HCT116 (cell line): ENCODE results near the gene FLRT1. TPM values are rescaled to one million over a fixed set of nuclear protein-coding genes. Genes with fewer than 3 reads are reported as not detected.

Source experiments
- ATAC-seq: fragments of 200-7000 bp; cut with Tn5 transposase; 2 replicates; pipeline ENCODE4 v1.9.1; 2020; ENCODE audit warnings: mild to moderate bottlenecking, moderate library complexity
- BruUV-seq: library from RNA; stranded (reverse); fragments of 400-500 nt; replicated peaks from 2 replicates; lab custom pipeline; 2021; lab: Mats Ljungman, UMichigan
- CTCF ChIA-PET: fragments of 300-600 bp; sonication (Branson Sonifier 250); formaldehyde crosslinking; loops from one replicate; lab custom pipeline; 2021; ENCODE audit warnings: antibody characterized with exemption; lab: Charles Lee
- POLR2A ChIA-PET: fragments of 300-600, 350-600 bp; sonication (Branson Sonifier 250); formaldehyde crosslinking; loops from one replicate; lab custom pipeline; 2021; ENCODE audit warnings: antibody characterized with exemption; lab: Charles Lee
- RAD21 ChIA-PET, 2 experiments: fragments of 300-600 bp; sonication (Branson Sonifier 250); formaldehyde crosslinking; loops; one replicate each; lab custom pipeline; 2023; ENCODE audit warnings: low total read pairs in 2 of 2; ENCODE audit not compliant: uncharacterized antibody in 2 of 2, unreplicated experiment in 2 of 2, low non-redundant PET in 1 of 2; lab: Charles Lee
- DNase-seq: peaks from one replicate; pipeline ENCODE4 v3.0.0-alpha.2; 2010; ENCODE audit warnings: low read depth, low spot score
- H2AFZ ChIP-seq: fragments of 200-600 bp; shearing (Covaris generic), sonication (generic); 2 replicates; pipeline ENCODE4 v1.6.1; 2017; ENCODE audit warnings: low read depth, mixed run types, mixed read lengths, antibody characterized with exemption, low read length; ENCODE audit not compliant: poor library complexity, severe bottlenecking
- H3K27ac ChIP-seq: 2 replicates; pipeline ENCODE4 v1.5.1; 2012; ENCODE audit warnings: low read depth, low read length
- H3K27me3 ChIP-seq: fragments of 200-600 bp; sonication (generic); 2 replicates; pipeline ENCODE4 v1.6.1; 2016; ENCODE audit warnings: mixed run types, low read length, mixed read lengths; ENCODE audit not compliant: insufficient read depth
- H3K36me3 ChIP-seq, 2 experiments: fragments of 200-500 bp in 1 of 2; fragments of 200-600 bp in 1 of 2; sonication (Bioruptor generic) in 1 of 2; sonication (generic) in 1 of 2; 2 replicates each; pipeline versions ENCODE4 v1.5.1 to v1.6.1; 2014 to 2016; ENCODE audit warnings: low read length in 2 of 2, inconsistent platforms in 1 of 2, mixed read lengths in 1 of 2, mixed run types in 1 of 2; ENCODE audit not compliant: insufficient read depth in 2 of 2, control insufficient read depth in 1 of 2
- H3K4me1 ChIP-seq, 2 experiments: fragments of 200-600 bp in 1 of 2; sonication (generic) in 1 of 2; 2 replicates each; pipeline versions ENCODE4 v1.5.1 to v1.6.1; 2012 to 2017; ENCODE audit warnings: low read length in 2 of 2, inconsistent platforms in 1 of 2, mild to moderate bottlenecking in 1 of 2, mixed read lengths in 1 of 2, mixed run types in 1 of 2, moderate library complexity in 1 of 2; ENCODE audit not compliant: insufficient read depth in 2 of 2, control insufficient read depth in 1 of 2
- H3K4me2 ChIP-seq: fragments of 200-600 bp; sonication (generic); 2 replicates; pipeline ENCODE4 v1.6.1; 2017; ENCODE audit warnings: mixed run types, low read length, mixed read lengths
- H3K4me3 ChIP-seq, 2 experiments: fragments of 200-600 bp in 1 of 2; sonication (generic) in 1 of 2; replicated peaks in 1 of 2; 2 replicates each; pipeline ENCODE4 v1.5.1; 2011 to 2016; ENCODE audit warnings: low read length in 2 of 2, control low read depth in 1 of 2, low read depth in 1 of 2, mild to moderate bottlenecking in 1 of 2, mixed read lengths in 1 of 2, mixed run types in 1 of 2
- H3K79me2 ChIP-seq: fragments of 200-600 bp; sonication (generic); 2 replicates; pipeline ENCODE4 v1.6.1; 2017; ENCODE audit warnings: mild to moderate bottlenecking, mixed run types, low read length, moderate library complexity, mixed read lengths; ENCODE audit not compliant: insufficient read depth
- H3K9ac ChIP-seq: fragments of 200-600 bp; sonication (generic); 2 replicates; pipeline ENCODE4 v1.6.1; 2016; ENCODE audit warnings: low read length, mixed read lengths
- H3K9me2 ChIP-seq: fragments of 200-600 bp; sonication (generic), shearing (Covaris generic); 2 replicates; pipeline ENCODE4 v1.6.1; 2017; ENCODE audit warnings: mixed run types, mild to moderate bottlenecking, moderate library complexity; ENCODE audit not compliant: insufficient read depth
- H3K9me3 ChIP-seq, 2 experiments: fragments of 200-500 bp in 1 of 2; fragments of 200-600 bp in 1 of 2; sonication (Bioruptor generic) in 1 of 2; sonication (generic) in 1 of 2; 2 replicates each; pipeline ENCODE4 v1.6.1; 2014 to 2017; ENCODE audit warnings: low read length in 2 of 2, mixed read lengths in 2 of 2, inconsistent platforms in 1 of 2, low read depth in 1 of 2, mild to moderate bottlenecking in 1 of 2, mixed run types in 1 of 2, moderate library complexity in 1 of 2; ENCODE audit not compliant: control insufficient read depth in 1 of 2, insufficient read depth in 1 of 2
- H4K20me1 ChIP-seq: fragments of 200-600 bp; sonication (generic), shearing (Covaris generic); 2 replicates; pipeline ENCODE4 v1.6.1; 2017; ENCODE audit warnings: mixed run types, mild to moderate bottlenecking, moderate library complexity; ENCODE audit not compliant: insufficient read depth
- CBX3 ChIP-seq: IDR thresholded peaks from 2 replicates; pipeline ENCODE4 v1.6.1; 2012; ENCODE audit warnings: low read depth
- EGR1 ChIP-seq: IDR thresholded peaks from 2 replicates; pipeline ENCODE4 v1.6.1; 2012; ENCODE audit warnings: low read depth
- EZH2 ChIP-seq: fragments of 200-600 bp; sonication (generic); IDR thresholded peaks from 2 replicates; pipeline ENCODE4 v1.6.1; 2017; ENCODE audit warnings: antibody characterized with exemption, mixed run types
- FOSL1 ChIP-seq: IDR thresholded peaks from 2 replicates; pipeline ENCODE4 v1.6.1; 2012; ENCODE audit warnings: low read depth
- POLR2A ChIP-seq: IDR thresholded peaks from 2 replicates; pipeline ENCODE4 v1.7.0; 2011; ENCODE audit warnings: borderline replicate concordance; ENCODE audit not compliant: insufficient read depth, insufficient read length; ENCODE audit errors: extremely low read depth
- POLR2AphosphoS5 ChIP-seq: IDR thresholded peaks from 2 replicates; pipeline ENCODE4 v1.6.1; 2011; ENCODE audit warnings: mild to moderate bottlenecking, low read depth, low read length, moderate library complexity
- SIN3A ChIP-seq: IDR thresholded peaks from 2 replicates; pipeline ENCODE4 v1.6.1; 2012; ENCODE audit warnings: low read depth
- SRF ChIP-seq: IDR thresholded peaks from 2 replicates; pipeline ENCODE4 v1.6.1; 2012; ENCODE audit warnings: low read depth
- TCF7L2 ChIP-seq: IDR thresholded peaks from 2 replicates; pipeline ENCODE4 v1.7.0; 2011; ENCODE audit warnings: borderline replicate concordance, inconsistent platforms; ENCODE audit not compliant: insufficient read depth, insufficient read length; ENCODE audit errors: extremely low read depth
- ZFX ChIP-seq: fragments of 450-650 bp; IDR thresholded peaks from 2 replicates; pipeline ENCODE4 v1.6.1; 2017
- intact Hi-C: fragments of 100-400 bp; cut with micrococcal nuclease; formaldehyde crosslinking; loops from 2 replicates; pipeline ENCODE4 v1.10.0; 2022
- total RNA-seq: library from RNA; stranded (reverse); gene quantifications from one replicate; pipeline ENCODE4 v1.2.1, GENCODE V29; 2021; ENCODE audit not compliant: unreplicated experiment
- TF ChIP-seq, protein P1 (sequence below), 3 experiments: fragments of 200-600 bp in 1 of 3; sonication (generic) in 1 of 3; IDR thresholded peaks in 2 of 3; conservative IDR thresholded peaks in 1 of 3; 2 replicates each; pipeline ENCODE4 v1.5.1; 2012 to 2017; ENCODE audit warnings: low read depth in 2 of 3, low read length in 2 of 3, antibody characterized with exemption in 1 of 3, borderline replicate concordance in 1 of 3, control low read depth in 1 of 3, mild to moderate bottlenecking in 1 of 3, mixed read lengths in 1 of 3, mixed run types in 1 of 3, moderate library complexity in 1 of 3; ENCODE audit not compliant: insufficient read depth in 1 of 3
- TF ChIP-seq, protein P2 (sequence below): IDR thresholded peaks from 2 replicates; pipeline ENCODE4 v1.6.1; 2012

FLRT1 gene
- total RNA-seq, 1 experiment from 2014 or later: 0.15 TPM

- no TSS peak for BruUV-seq
- Histone ChIP-seq H3K4me3 (no peak overlapping the region), H3K36me3 (no peaks in the 10 kb centered on the region), H3K27ac (no peak overlapping the region), H3K9me3 (no peaks in the 10 kb centered on the region), H3K4me1 (no peaks in the 10 kb centered on the region; a peak in 1 of 4 replicates), H4K20me1 (no peaks in the 10 kb centered on the region), H3K9me2 (no peaks in the 10 kb centered on the region), H3K9ac (no peak overlapping the region), H3K4me2 (no peak overlapping the region), H3K27me3 (no peaks in the 10 kb centered on the region), H2AFZ (no peak overlapping the region), H3K79me2 (no peaks in the 10 kb centered on the region)
- intact Hi-C loops: no loop called here
- TF ChIP-seq ZFX: no peak
- TF ChIP-seq, protein P1, sequence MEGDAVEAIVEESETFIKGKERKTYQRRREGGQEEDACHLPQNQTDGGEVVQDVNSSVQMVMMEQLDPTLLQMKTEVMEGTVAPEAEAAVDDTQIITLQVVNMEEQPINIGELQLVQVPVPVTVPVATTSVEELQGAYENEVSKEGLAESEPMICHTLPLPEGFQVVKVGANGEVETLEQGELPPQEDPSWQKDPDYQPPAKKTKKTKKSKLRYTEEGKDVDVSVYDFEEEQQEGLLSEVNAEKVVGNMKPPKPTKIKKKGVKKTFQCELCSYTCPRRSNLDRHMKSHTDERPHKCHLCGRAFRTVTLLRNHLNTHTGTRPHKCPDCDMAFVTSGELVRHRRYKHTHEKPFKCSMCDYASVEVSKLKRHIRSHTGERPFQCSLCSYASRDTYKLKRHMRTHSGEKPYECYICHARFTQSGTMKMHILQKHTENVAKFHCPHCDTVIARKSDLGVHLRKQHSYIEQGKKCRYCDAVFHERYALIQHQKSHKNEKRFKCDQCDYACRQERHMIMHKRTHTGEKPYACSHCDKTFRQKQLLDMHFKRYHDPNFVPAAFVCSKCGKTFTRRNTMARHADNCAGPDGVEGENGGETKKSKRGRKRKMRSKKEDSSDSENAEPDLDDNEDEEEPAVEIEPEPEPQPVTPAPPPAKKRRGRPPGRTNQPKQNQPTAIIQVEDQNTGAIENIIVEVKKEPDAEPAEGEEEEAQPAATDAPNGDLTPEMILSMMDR (IDR thresholded peaks at IDR 0.05 in 2 of 3, conservative IDR thresholded peaks at IDR 0.05 in 1 of 3; ENCODE audit: borderline replicate concordance in 1 of 3, insufficient read depth in 1 of 3, low read depth in 2 of 3, low read length in 2 of 3): no peak
- TF ChIP-seq EGR1: no peak
- no peak for TF ChIP-seq POLR2AphosphoS5
- TF ChIP-seq CBX3: no peak
- ChIA-PET RAD21 (no interaction called here), POLR2A (interaction anchor here (1.9 kb wide), 1 partner anchor 27 kb away, joined by 6 read pairs; no protein-coding TSS in a partner anchor), CTCF (no interaction called here)
- no peak for ATAC-seq
- DNase-seq: no peak
Measured at GRCh38 chr11:64034411-64034811, 1.3 kb upstream of the FLRT1 start.

DNA sequence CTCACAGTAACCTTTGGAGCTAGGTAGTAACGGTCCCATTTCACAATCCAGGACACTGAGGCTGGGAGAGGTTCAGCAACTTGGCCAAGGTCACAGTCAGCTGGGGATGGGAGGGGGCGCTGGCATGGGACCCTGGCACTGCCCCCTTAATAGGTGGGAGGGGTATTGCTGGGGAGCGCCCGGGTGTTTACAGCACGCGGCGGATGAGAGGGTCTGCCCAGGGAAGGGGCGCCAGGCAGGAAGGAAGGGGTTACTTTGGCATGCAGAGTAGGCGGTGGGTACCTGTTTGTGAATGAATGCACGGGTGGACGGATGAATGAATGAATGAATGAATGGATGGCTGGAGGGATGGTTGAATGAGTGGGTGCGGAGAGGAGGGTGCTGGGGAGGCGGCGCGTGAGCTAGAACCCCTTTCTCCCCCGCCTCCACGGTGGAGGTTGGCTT lies 628 bp upstream of the FLRT1 start:
- ATAC-seq (no peak), DNase-seq (no peak)
- H3K4me2 ChIP-seq: no peak overlapping the region
- intact Hi-C loops: no loop called here
- no peak overlapping the region for H3K27ac ChIP-seq
- ChIA-PET CTCF (no interaction called here), POLR2A (no interaction called here), RAD21 (no interaction called here)
- no peaks in the 10 kb centered on the region for H3K9me3 ChIP-seq
- H3K4me3 ChIP-seq: no peak overlapping the region
- no peaks in the 10 kb centered on the region for H3K9me2 ChIP-seq
- no peak overlapping the region for H2AFZ ChIP-seq
- no peaks in the 10 kb centered on the region for H3K79me2 ChIP-seq
- H3K9ac ChIP-seq: no peak overlapping the region
- no peaks in the 10 kb centered on the region for H3K36me3 ChIP-seq
- no peaks in the 10 kb centered on the region for H4K20me1 ChIP-seq
- H3K27me3 ChIP-seq: no peaks in the 10 kb centered on the region
- no peaks in the 10 kb centered on the region; a peak in 1 of 4 replicates for H3K4me1 ChIP-seq
- BruUV-seq: no TSS peak
- TF ChIP-seq POLR2A (no peak), SRF (no peak), POLR2AphosphoS5 (no peak), TCF7L2 (no peak), CBX3 (no peak), SIN3A (no peak), FOSL1 (no peak), EZH2 (no peak), ZFX (no peak)
- TF ChIP-seq, protein P2, sequence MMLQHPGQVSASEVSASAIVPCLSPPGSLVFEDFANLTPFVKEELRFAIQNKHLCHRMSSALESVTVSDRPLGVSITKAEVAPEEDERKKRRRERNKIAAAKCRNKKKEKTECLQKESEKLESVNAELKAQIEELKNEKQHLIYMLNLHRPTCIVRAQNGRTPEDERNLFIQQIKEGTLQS: no peak
- TF ChIP-seq, protein P1 (IDR thresholded peaks at IDR 0.05 in 2 of 3, conservative IDR thresholded peaks at IDR 0.05 in 1 of 3; ENCODE audit: borderline replicate concordance in 1 of 3, insufficient read depth in 1 of 3, low read depth in 2 of 3, low read length in 2 of 3): no peak
